ENCODE data around the gene PDPN.

The PDPN gene

DNA sequence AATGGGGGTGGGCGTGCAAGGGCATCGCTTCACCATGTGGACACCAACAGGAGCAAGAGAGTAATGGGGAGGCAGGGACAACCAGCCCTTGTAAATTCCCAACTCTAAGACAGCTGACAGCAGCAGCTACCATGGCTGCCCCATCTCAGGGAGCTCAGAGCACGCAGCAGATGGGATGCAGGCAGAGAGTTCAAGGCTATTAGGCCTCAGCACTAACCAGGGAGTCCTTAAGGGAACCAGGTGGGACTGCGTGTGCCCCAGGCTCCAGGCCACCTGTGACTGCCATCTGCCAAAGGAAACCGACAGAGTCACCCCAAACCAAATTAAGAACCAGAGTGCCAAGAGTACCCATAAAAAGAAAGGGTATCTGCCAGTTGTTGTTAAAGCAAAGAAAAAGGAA is 82.7 kb downstream of the PDPN start:
- TF ChIP-seq, protein P1, sequence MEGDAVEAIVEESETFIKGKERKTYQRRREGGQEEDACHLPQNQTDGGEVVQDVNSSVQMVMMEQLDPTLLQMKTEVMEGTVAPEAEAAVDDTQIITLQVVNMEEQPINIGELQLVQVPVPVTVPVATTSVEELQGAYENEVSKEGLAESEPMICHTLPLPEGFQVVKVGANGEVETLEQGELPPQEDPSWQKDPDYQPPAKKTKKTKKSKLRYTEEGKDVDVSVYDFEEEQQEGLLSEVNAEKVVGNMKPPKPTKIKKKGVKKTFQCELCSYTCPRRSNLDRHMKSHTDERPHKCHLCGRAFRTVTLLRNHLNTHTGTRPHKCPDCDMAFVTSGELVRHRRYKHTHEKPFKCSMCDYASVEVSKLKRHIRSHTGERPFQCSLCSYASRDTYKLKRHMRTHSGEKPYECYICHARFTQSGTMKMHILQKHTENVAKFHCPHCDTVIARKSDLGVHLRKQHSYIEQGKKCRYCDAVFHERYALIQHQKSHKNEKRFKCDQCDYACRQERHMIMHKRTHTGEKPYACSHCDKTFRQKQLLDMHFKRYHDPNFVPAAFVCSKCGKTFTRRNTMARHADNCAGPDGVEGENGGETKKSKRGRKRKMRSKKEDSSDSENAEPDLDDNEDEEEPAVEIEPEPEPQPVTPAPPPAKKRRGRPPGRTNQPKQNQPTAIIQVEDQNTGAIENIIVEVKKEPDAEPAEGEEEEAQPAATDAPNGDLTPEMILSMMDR (IDR thresholded peaks at IDR 0.05): no peak
- H3K4me3 ChIP-seq: no peak overlapping the region
- DNase-seq (ENCODE audit: low spot score): no peak
- no peak overlapping the region for H3K27ac ChIP-seq
